22Rv1 (cell line): ENCODE results near the gene THAP4.

Experiments used
- H3K27ac ChIP-seq: fragments of 450-650 bp; 2 replicates; pipeline ENCODE4 v1.5.1; 2017
- CTCF ChIP-seq: fragments of 450-650 bp; IDR thresholded peaks from 2 replicates; pipeline ENCODE4 v1.5.1; 2017; ENCODE audit warnings: mild to moderate bottlenecking
- ZFX ChIP-seq: fragments of 450-650 bp; IDR thresholded peaks from 2 replicates; pipeline ENCODE4 v1.6.1; 2017; ENCODE audit warnings: antibody characterized with exemption, borderline replicate concordance

Gene THAP4

GRCh38 chr2:241539616-241540374 lies 97.2 kb downstream of the THAP4 start:
- H3K27ac ChIP-seq, result no peak overlapping the region
- TF ChIP-seq CTCF (no peak), ZFX (no peak)

GRCh38 chr2:241538838-241539615 lies 97.9 kb downstream of the THAP4 start:
- TF ChIP-seq ZFX (no peak), CTCF (no peak)
- H3K27ac ChIP-seq, result no peak overlapping the region

- no peak overlapping the region for H3K27ac ChIP-seq
- TF ChIP-seq ZFX, result no peak
- no peak for TF ChIP-seq CTCF
Measured at GRCh38 chr2:241535871-241536655, 100.9 kb downstream of the THAP4 start.

GRCh38 chr2:241534701-241535375 lies 102.1 kb downstream of the THAP4 start:
- H3K27ac ChIP-seq, result no peak overlapping the region
- TF ChIP-seq CTCF, result no peak
- TF ChIP-seq ZFX, result no peak
